ENCODE data around the gene LMO7.

The LMO7 gene

DNA sequence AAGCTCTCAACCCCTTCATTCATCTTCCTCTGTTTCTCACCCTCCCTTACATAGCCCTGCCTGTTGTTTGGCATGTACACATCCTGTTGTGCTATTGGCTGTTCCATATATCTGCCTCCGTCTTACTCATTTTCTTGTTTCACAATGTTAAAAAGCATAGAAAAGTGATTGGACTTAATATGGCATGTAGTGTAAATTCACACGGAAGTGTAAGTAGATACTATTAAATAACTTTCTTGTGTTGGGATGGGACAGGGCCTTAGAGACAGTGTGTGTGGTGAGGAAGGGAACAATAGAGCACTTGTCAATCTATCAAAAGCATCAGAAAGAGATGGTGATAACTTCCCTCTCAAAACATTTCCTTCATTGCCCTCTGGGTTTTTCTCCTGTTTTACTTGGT is 12.3 kb downstream of the LMO7 start:
- Histone ChIP-seq H3K36me3 (replicated peaks) (peaks cover 12% of the 10 kb centered on the region), H3K27ac (no peak overlapping the region), H3K27me3 (replicated peaks) (no peaks in the 10 kb centered on the region), H3K4me3 (ENCODE audit: low read depth, low read length) (no peak overlapping the region)
- in situ Hi-C loops (cut with HindIII; ENCODE audit: low pct_ligation_motif_present, low sequenced_read_pairs), result no loop called here
- TF ChIP-seq CTCF (IDR thresholded peaks at IDR 0.05; ENCODE audit: low read depth, low read length, missing control alignments), result no peak
- DNase-seq, result no peak

GRCh38 chr13:75651013-75651412 is 14.9 kb downstream of the LMO7 start:
- no peak for DNase-seq
- peaks cover 12% of the 10 kb centered on the region for H3K36me3 ChIP-seq (replicated peaks)
- TF ChIP-seq CTCF (IDR thresholded peaks at IDR 0.05; ENCODE audit: low read depth, low read length, missing control alignments), result no peak
- H3K4me3 ChIP-seq (ENCODE audit: low read depth, low read length), result no peak overlapping the region
- no peak overlapping the region for H3K27ac ChIP-seq
- in situ Hi-C loops (cut with HindIII; ENCODE audit: low pct_ligation_motif_present, low sequenced_read_pairs), result no loop called here
- no peaks in the 10 kb centered on the region for H3K27me3 ChIP-seq (replicated peaks)

- DNase-seq, result no peak
- no peak overlapping the region for H3K4me3 ChIP-seq (ENCODE audit: low read depth, low read length)
- H3K36me3 ChIP-seq (replicated peaks), result peaks cover 10% of the 10 kb centered on the region
- no peak for TF ChIP-seq CTCF (IDR thresholded peaks at IDR 0.05; ENCODE audit: low read depth, low read length, missing control alignments)
- no peaks in the 10 kb centered on the region for H3K27me3 ChIP-seq (replicated peaks)
- H3K27ac ChIP-seq, result no peak overlapping the region
- in situ Hi-C loops (cut with HindIII; ENCODE audit: low pct_ligation_motif_present, low sequenced_read_pairs), result no loop called here
Observed at GRCh38 chr13:75652726-75653125, 16.6 kb downstream of the LMO7 start.

- H3K27ac ChIP-seq, result no peak overlapping the region
- peaks cover 7% of the 10 kb centered on the region for H3K36me3 ChIP-seq (replicated peaks)
- peak; percentile 50 for DNase-seq
- in situ Hi-C loops (cut with HindIII; ENCODE audit: low pct_ligation_motif_present, low sequenced_read_pairs), result no loop called here
- H3K27me3 ChIP-seq (replicated peaks), result no peaks in the 10 kb centered on the region
- no peak for TF ChIP-seq CTCF (IDR thresholded peaks at IDR 0.05; ENCODE audit: low read depth, low read length, missing control alignments)
- no peak overlapping the region for H3K4me3 ChIP-seq (ENCODE audit: low read depth, low read length)
Observed at GRCh38 chr13:75656425-75656989, 20.4 kb downstream of the LMO7 start.

DNA sequence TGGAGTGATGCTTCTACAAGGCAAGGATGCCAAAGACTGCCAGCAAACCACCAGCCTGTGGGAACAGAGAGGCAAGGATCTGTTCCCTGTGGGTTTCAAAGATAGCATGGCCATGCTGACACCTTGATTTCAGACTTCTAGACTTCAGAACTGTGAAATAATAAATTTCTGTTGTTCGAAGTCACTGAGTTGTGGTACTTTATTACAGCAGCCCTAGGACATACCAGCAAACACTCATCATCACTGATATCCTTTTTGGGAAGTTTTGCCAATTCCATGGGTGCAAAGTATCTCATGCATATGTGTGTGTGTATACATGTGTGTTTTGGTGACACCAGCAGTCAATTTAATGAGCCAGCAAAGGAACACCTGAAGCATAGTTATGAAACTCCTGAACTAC is 21.0 kb downstream of the LMO7 start:
- no peak overlapping the region for H3K4me3 ChIP-seq (ENCODE audit: low read depth, low read length)
- H3K36me3 ChIP-seq (replicated peaks), result peaks cover 7% of the 10 kb centered on the region
- no peak for TF ChIP-seq CTCF (IDR thresholded peaks at IDR 0.05; ENCODE audit: low read depth, low read length, missing control alignments)
- no peak overlapping the region for H3K27ac ChIP-seq
- no peaks in the 10 kb centered on the region for H3K27me3 ChIP-seq (replicated peaks)
- no peak for DNase-seq
- in situ Hi-C loops (cut with HindIII; ENCODE audit: low pct_ligation_motif_present, low sequenced_read_pairs), result no loop called here

DNA sequence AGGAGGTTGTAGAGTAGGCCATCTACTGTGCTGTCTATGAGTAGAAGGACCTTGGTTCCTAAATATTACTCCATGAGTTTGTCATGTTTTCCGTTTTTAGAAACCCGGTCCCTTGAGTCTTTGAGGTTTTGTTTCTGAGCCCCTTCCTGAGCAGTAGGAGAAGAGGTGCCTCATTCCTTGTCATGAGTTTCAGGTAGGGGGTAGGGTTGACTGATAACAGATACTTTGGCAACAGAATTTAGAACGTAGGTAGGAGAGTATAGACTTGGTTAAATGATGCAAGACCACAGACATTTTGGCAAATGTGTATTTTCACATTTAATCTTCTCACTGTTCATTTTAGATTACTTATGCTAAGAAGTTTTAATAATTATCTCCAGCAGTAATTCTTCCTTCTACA is 24.6 kb downstream of the LMO7 start:
- Histone ChIP-seq H3K27me3 (replicated peaks) (no peaks in the 10 kb centered on the region), H3K27ac (no peak overlapping the region), H3K4me3 (ENCODE audit: low read depth, low read length) (no peak overlapping the region), H3K36me3 (replicated peaks) (no peaks in the 10 kb centered on the region)
- no peak for DNase-seq
- in situ Hi-C loops (cut with HindIII; ENCODE audit: low pct_ligation_motif_present, low sequenced_read_pairs), result no loop called here
- TF ChIP-seq CTCF (IDR thresholded peaks at IDR 0.05; ENCODE audit: low read depth, low read length, missing control alignments), result no peak
